Astrocyte (in vitro differentiated cells and primary cell): ENCODE data around the gene ETV6. TPM values are rescaled to one million over a fixed set of nuclear protein-coding genes. Genes with fewer than 3 reads are reported as not detected.
A peak's percentile ranks its signal among the peaks of the same experiment; 100 is the strongest.

Experiments used
- DNase-seq: peaks from one replicate; pipeline ENCODE4 v3.0.0-alpha.2; 2010; ENCODE audit warnings: low read depth
- FAIRE-seq: peaks from 2 replicates; lab custom pipeline; 2011; peaks lifted over from hg19 to GRCh38; lab: Jason Lieb, UNC
- H2AFZ ChIP-seq: 2 replicates; pipeline ENCODE4 v1.6.0; 2012; ENCODE audit warnings: low read depth, low read length, inconsistent platforms
- H3K27ac ChIP-seq: 2 replicates; pipeline ENCODE4 v1.5.1; 2011; ENCODE audit warnings: low read depth, low read length, inconsistent platforms
- H3K27me3 ChIP-seq: 2 replicates; pipeline ENCODE4 v1.6.0; 2011; ENCODE audit warnings: low read length, inconsistent platforms; ENCODE audit not compliant: insufficient read depth
- H3K36me3 ChIP-seq: 2 replicates; pipeline ENCODE4 v1.5.1; 2011; ENCODE audit warnings: low read length, inconsistent platforms; ENCODE audit not compliant: insufficient read depth
- H3K4me1 ChIP-seq: 2 replicates; pipeline ENCODE4 v1.5.1; 2011; ENCODE audit warnings: low read length, inconsistent platforms; ENCODE audit not compliant: insufficient read depth
- H3K4me2 ChIP-seq: 2 replicates; pipeline ENCODE4 v1.6.0; 2012; ENCODE audit warnings: low read length, inconsistent platforms
- H3K4me3 ChIP-seq: 2 replicates; pipeline ENCODE4 v1.5.1; 2011; ENCODE audit warnings: low read depth, mild to moderate bottlenecking, low read length, inconsistent platforms; ENCODE audit not compliant: insufficient read depth
- H3K79me2 ChIP-seq: 2 replicates; pipeline ENCODE4 v1.6.0; 2012; ENCODE audit warnings: mild to moderate bottlenecking, low read length, inconsistent platforms; ENCODE audit not compliant: insufficient read depth
- H3K9ac ChIP-seq: 2 replicates; pipeline ENCODE4 v1.6.0; 2012; ENCODE audit warnings: mild to moderate bottlenecking, low read length, inconsistent platforms
- H3K9me3 ChIP-seq: 2 replicates; pipeline ENCODE4 v1.5.1; 2012; ENCODE audit warnings: low read depth, mild to moderate bottlenecking, low read length, inconsistent platforms; ENCODE audit not compliant: insufficient read depth
- H4K20me1 ChIP-seq: 2 replicates; pipeline ENCODE4 v1.6.0; 2012; ENCODE audit warnings: low read length, inconsistent platforms; ENCODE audit not compliant: insufficient read depth
- H3K27ac Mint-ChIP-seq: one replicate; pipeline ENCODE4 v1.8.0; 2021; ENCODE audit warnings: mild to moderate bottlenecking, mixed read lengths; ENCODE audit not compliant: unreplicated experiment
- H3K27me3 Mint-ChIP-seq: one replicate; pipeline ENCODE4 v1.8.0; 2021; ENCODE audit warnings: low read depth, mixed read lengths; ENCODE audit not compliant: unreplicated experiment
- H3K36me3 Mint-ChIP-seq: one replicate; pipeline ENCODE4 v1.8.0; 2021; ENCODE audit warnings: low read depth, mixed read lengths; ENCODE audit not compliant: unreplicated experiment
- H3K4me1 Mint-ChIP-seq: one replicate; pipeline ENCODE4 v1.8.0; 2021; ENCODE audit warnings: low read depth, mixed read lengths; ENCODE audit not compliant: unreplicated experiment
- H3K4me3 Mint-ChIP-seq: one replicate; pipeline ENCODE4 v1.8.0; 2021; ENCODE audit warnings: mild to moderate bottlenecking, moderate library complexity, mixed read lengths; ENCODE audit not compliant: unreplicated experiment
- H3K9me3 Mint-ChIP-seq: one replicate; pipeline ENCODE4 v1.8.0; 2021; ENCODE audit warnings: mild to moderate bottlenecking, mixed read lengths; ENCODE audit not compliant: unreplicated experiment
- CTCF ChIP-seq: IDR thresholded peaks from 2 replicates; pipeline ENCODE4 v1.5.1; 2011; ENCODE audit warnings: low read depth, mild to moderate bottlenecking, inconsistent platforms, low read length, moderate library complexity; ENCODE audit not compliant: insufficient read depth
- EZH2 ChIP-seq: IDR thresholded peaks from 2 replicates; pipeline ENCODE4 v1.6.1; 2012; ENCODE audit warnings: mild to moderate bottlenecking, low read length, inconsistent platforms; ENCODE audit not compliant: insufficient read depth
- total RNA-seq: library from RNA; stranded (reverse); gene quantifications from 2 replicates; pipeline ENCODE4 v1.2.1, GENCODE V29; 2021

ETV6 gene
- total RNA-seq, 1 donor from 2014 or later: 41.2 TPM

- Mint-ChIP-seq H3K4me1 (peaks cover 61% of the 10 kb centered on the region), H3K27me3 (no peaks in the 10 kb centered on the region), H3K27ac (peak overlapping the region; percentile 34), H3K36me3 (peaks cover 6% of the 10 kb centered on the region), H3K9me3 (peaks cover 2% of the 10 kb centered on the region), H3K4me3 (no peak overlapping the region)
- H3K79me2 ChIP-seq: peaks cover 32% of the 10 kb centered on the region
- no peak overlapping the region for H3K4me2 ChIP-seq
- DNase-seq (peak; percentile 81), FAIRE-seq (no peak)
- no peak overlapping the region for H3K4me3 ChIP-seq
- H3K27ac ChIP-seq: peak overlapping the region; percentile 60
- H3K27me3 ChIP-seq: no peaks in the 10 kb centered on the region
- no peaks in the 10 kb centered on the region for H3K9me3 ChIP-seq
- H3K9ac ChIP-seq: no peak overlapping the region
- H3K36me3 ChIP-seq: peaks cover 3% of the 10 kb centered on the region
- TF ChIP-seq EZH2: no peak
- TF ChIP-seq CTCF: no peak
- peaks cover 4% of the 10 kb centered on the region for H4K20me1 ChIP-seq
- H2AFZ ChIP-seq: no peak overlapping the region
- peaks cover 59% of the 10 kb centered on the region for H3K4me1 ChIP-seq
These were observed 145.3 kb downstream of the ETV6 start for GRCh38 chr12:11794751-11795150.

- peak overlapping the region; percentile 95 for H3K27ac Mint-ChIP-seq
- DNase-seq (no peak), FAIRE-seq (no peak)
- no peaks in the 10 kb centered on the region for H3K27me3 ChIP-seq
- peaks cover 2% of the 10 kb centered on the region for H3K9me3 Mint-ChIP-seq
- H3K9ac ChIP-seq: peak overlapping the region; percentile 65
- H3K4me2 ChIP-seq: peak overlapping the region; percentile 64
- peaks cover 62% of the 10 kb centered on the region for H3K4me1 Mint-ChIP-seq
- H3K79me2 ChIP-seq: peaks cover 27% of the 10 kb centered on the region
- no peak overlapping the region for H2AFZ ChIP-seq
- peak overlapping the region; percentile 87 for H3K27ac ChIP-seq
- TF ChIP-seq EZH2 (no peak), CTCF (no peak)
- H3K36me3 ChIP-seq: peaks cover 3% of the 10 kb centered on the region
- H4K20me1 ChIP-seq: peaks cover under 1% of the 10 kb centered on the region
- no peak overlapping the region for H3K4me3 ChIP-seq
- H3K4me3 Mint-ChIP-seq: no peak overlapping the region
- no peaks in the 10 kb centered on the region for H3K27me3 Mint-ChIP-seq
- no peaks in the 10 kb centered on the region for H3K9me3 ChIP-seq
- H3K4me1 ChIP-seq: peaks cover 59% of the 10 kb centered on the region
- peaks cover 6% of the 10 kb centered on the region for H3K36me3 Mint-ChIP-seq
These were observed 145.9 kb downstream of the ETV6 start for GRCh38 chr12:11795192-11795912.

- peaks cover 66% of the 10 kb centered on the region for H3K4me1 Mint-ChIP-seq
- no peaks in the 10 kb centered on the region for H3K27me3 Mint-ChIP-seq
- peak overlapping the region; percentile 65 for H3K9ac ChIP-seq
- H2AFZ ChIP-seq: no peak overlapping the region
- peak overlapping the region; percentile 3 for H3K4me3 Mint-ChIP-seq
- no peaks in the 10 kb centered on the region for H4K20me1 ChIP-seq
- H3K4me3 ChIP-seq: no peak overlapping the region
- H3K36me3 Mint-ChIP-seq: peaks cover 6% of the 10 kb centered on the region
- H3K27ac Mint-ChIP-seq: peak overlapping the region; percentile 95
- H3K36me3 ChIP-seq: peaks cover 3% of the 10 kb centered on the region
- peaks cover 59% of the 10 kb centered on the region for H3K4me1 ChIP-seq
- peaks cover 2% of the 10 kb centered on the region for H3K9me3 Mint-ChIP-seq
- peaks cover 22% of the 10 kb centered on the region for H3K79me2 ChIP-seq
- peak overlapping the region; percentile 64 for H3K4me2 ChIP-seq
- TF ChIP-seq CTCF: no peak
- no peak for TF ChIP-seq EZH2
- H3K9me3 ChIP-seq: no peaks in the 10 kb centered on the region
- DNase-seq (peak; percentile 97), FAIRE-seq (peak; percentile 72)
- H3K27ac ChIP-seq: peak overlapping the region; percentile 87
- H3K27me3 ChIP-seq: no peaks in the 10 kb centered on the region
These were observed 146.5 kb downstream of the ETV6 start for GRCh38 chr12:11795913-11796459.
